IgD-negative memory B cell (primary cell): ENCODE measurements around the gene PLEKHB2. TPM values are rescaled to one million over a fixed set of nuclear protein-coding genes. Genes with fewer than 3 reads are reported as not detected.
A peak's percentile ranks its signal among the peaks of the same experiment; 100 is the strongest.
"Not testable (repeated sequence)": the region's sequence is repeated elsewhere in the genome, so short reads cannot be mapped to it uniquely, and the experiment has no call there.

ENCODE experiments used
- H3K27ac Mint-ChIP-seq, 3 donors: one replicate each; pipeline ENCODE4 v1.8.0; 2020 to 2022; ENCODE audit warnings: mild to moderate bottlenecking in 3 of 3, mixed read lengths in 3 of 3, moderate library complexity in 1 of 3
- H3K27me3 Mint-ChIP-seq: one replicate; pipeline ENCODE4 v1.8.0; 2021; ENCODE audit warnings: mixed read lengths
- H3K36me3 Mint-ChIP-seq: one replicate; pipeline ENCODE4 v1.8.0; 2020; ENCODE audit warnings: mild to moderate bottlenecking, mixed read lengths
- H3K4me1 Mint-ChIP-seq, 3 donors: one replicate each; pipeline ENCODE4 v1.8.0; 2020 to 2022; ENCODE audit warnings: mixed read lengths in 3 of 3, mild to moderate bottlenecking in 1 of 3
- H3K4me3 Mint-ChIP-seq, 4 donors: one replicate each; pipeline ENCODE4 v1.8.0; 2020 to 2022; ENCODE audit warnings: mild to moderate bottlenecking in 4 of 4, mixed read lengths in 4 of 4, moderate library complexity in 3 of 4
- H3K9me3 Mint-ChIP-seq, 3 donors: one replicate each; pipeline ENCODE4 v1.8.0; 2020 to 2021; ENCODE audit warnings: mixed read lengths in 3 of 3, mild to moderate bottlenecking in 1 of 3
- polyA plus RNA-seq: library from polyadenylated mRNA; unstranded; fragments of 300-500 nt; fragmentation: Illumina TruSeq; gene quantifications from one replicate; pipeline ENCODE4 v1.2.3, GENCODE V29; 2021

Gene PLEKHB2
- 46.3 TPM for polyA plus RNA-seq

DNA sequence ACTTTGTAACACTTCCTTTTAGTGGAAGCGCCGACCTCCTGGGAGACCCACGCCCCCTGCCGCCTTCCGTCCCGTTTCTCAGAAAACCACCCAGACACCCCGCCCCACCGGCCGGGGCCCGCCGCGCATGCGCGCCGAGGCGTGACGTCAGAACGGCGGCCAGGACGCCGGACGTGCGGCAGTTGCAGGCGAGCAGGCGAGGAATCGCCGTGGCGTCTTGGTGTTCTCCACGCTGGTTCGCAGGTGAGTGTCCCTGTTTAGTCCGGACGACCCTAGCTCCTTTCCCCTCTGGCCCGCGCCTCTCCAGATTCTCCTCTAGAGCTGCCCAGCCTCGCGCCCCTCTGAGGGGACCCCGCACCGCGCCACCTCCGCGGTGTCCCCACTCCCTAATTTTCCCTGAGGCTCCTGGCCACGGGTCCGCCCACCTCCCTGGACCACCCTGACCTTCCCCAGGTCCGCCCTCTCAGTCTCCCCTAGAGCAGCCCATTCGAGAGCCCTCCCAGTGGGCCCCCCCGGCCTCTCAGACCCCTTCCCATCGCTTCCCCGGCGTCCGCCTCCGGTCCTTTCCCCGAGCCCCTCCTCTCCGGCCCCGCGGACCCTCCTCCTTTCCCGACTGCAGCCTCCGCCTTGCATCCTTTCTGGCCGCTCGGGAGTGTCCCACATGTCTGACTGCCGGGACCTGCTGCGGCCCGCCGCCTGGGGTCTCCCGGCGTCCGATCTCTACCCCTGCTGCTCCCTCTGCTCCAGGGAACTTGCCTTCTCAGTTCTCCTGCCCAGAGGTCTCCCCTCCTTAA lies at the start of gene PLEKHB2:
PLEKHB2 (plus strand) TSS at position 181 of the 794 bp plus-strand sequence. CDS start 15,606 bp downstream, outside the sequence.
- Mint-ChIP-seq H3K4me3 (peak within 1 kb of the TSS; percentile 91 to 98 (median 96)), H3K9me3 (peaks cover 0 to 2% (median 0%) of the 10 kb centered on the region in 3 donors), H3K27ac (peak within 1 kb of the TSS; percentile 87 to 97 (median 96)), H3K36me3 (no peaks in the 10 kb centered on the region), H3K27me3 (no peaks in the 10 kb centered on the region), H3K4me1 (peaks cover 24 to 33% (median 32%) of the 10 kb centered on the region in 3 donors)

DNA sequence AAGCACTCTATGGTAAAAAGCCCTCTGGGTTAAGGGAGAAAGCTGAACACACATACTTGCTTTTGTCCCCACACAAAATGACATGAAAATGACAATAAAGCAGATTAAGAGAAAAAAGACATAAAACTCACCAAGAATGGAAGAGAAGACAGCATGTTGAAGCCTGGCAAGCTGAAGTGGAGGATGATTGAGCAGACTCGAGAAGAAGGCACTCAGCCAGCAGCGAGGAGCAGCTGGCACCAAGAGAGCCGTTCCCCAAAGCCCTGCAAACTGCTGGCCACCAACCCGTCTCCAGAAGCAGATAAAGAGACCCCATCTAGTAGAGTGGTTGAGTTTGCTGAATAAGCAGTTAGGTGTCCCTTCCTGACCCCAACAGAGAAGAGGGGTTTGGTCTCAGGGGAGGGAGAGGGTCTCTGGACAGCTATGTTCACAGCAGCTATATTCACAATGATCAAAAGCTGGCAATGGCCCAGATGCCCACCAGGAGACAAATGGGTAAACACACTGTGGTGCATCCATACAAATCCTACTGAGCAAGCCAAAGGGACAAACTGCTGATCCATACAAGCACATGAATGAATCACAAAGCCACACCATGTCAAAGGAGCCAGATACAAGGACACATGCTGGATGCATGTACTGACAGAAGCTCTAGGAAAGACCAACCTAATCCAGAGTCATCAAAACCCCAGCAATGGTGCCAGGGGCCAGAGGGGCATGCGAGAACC lies 48.8 kb upstream of the PLEKHB2 start:
- peak overlapping the region in 1 of 3 donors; percentile 57 for H3K27ac Mint-ChIP-seq
- peak overlapping the region in 1 of 4 donors; percentile 1 for H3K4me3 Mint-ChIP-seq
- H3K36me3 Mint-ChIP-seq, result peaks cover 2% of the 10 kb centered on the region
- H3K9me3 Mint-ChIP-seq, result peaks cover 0 to 2% (median 0%) of the 10 kb centered on the region in 3 donors
- H3K27me3 Mint-ChIP-seq, result no peaks in the 10 kb centered on the region
- peaks cover 4 to 5% (median 4%) of the 10 kb centered on the region in 3 donors for H3K4me1 Mint-ChIP-seq

DNA sequence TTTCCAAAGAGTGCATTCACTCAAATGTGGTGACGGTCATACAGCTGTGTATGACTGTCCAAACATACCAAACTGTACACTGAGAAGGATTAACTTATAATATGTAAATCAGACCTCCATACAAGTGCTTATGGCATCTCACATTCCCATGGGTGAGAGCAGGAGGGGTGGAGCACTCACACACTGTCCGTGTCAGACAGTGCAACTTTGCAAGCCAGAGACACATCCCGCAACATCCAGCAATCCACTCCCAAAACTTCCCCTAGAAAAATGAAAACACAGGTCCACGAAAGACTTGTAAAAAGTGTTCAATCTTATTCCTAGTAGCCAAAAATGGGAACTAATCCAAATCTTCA lies 48.2 kb upstream of the PLEKHB2 start:
- peaks cover 6% of the 10 kb centered on the region in 3 donors for H3K4me1 Mint-ChIP-seq
- H3K36me3 Mint-ChIP-seq, result peaks cover 2% of the 10 kb centered on the region
- no peaks in the 10 kb centered on the region for H3K27me3 Mint-ChIP-seq
- peak overlapping the region in 1 of 3 donors; percentile 57 for H3K27ac Mint-ChIP-seq
- H3K9me3 Mint-ChIP-seq, result peaks cover 0 to 2% (median 0%) of the 10 kb centered on the region in 3 donors
- H3K4me3 Mint-ChIP-seq, result no peak overlapping the region

DNA sequence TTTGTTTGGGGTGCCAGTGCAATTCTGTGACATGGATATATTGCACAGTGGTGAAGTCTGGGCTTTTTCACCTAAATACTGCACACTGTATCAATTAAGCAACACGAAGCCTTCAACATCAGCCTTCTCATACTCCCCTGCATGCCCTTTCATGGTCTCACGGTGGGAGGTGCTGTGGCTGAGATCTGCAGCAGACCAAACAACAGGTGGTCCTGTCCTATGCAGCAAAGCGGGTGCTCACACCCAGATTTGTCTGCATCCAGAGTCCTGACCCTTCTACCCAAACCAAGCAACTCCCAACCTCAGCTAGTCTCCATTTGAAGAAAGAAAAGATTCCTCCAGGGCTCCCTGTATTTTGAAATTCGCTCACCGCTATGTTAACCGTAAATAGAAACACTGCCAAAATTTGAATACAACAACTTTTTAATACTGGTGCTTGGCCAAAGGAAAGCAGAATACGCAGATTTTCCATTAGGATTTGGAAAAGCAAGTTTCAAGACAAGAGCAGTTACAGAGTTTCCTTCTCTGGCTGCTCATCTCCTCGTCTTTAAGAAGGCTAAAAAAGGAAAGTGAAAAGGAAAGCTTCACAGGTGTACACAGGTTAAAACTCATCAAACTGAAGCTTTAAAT lies 46.8 kb upstream of the PLEKHB2 start:
- H3K27ac Mint-ChIP-seq, result no peak overlapping the region
- H3K27me3 Mint-ChIP-seq, result no peaks in the 10 kb centered on the region
- H3K9me3 Mint-ChIP-seq, result peaks cover 0 to 2% (median 0%) of the 10 kb centered on the region in 3 donors
- H3K4me3 Mint-ChIP-seq, result no peak overlapping the region
- peaks cover 6 to 9% (median 8%) of the 10 kb centered on the region in 3 donors for H3K4me1 Mint-ChIP-seq
- H3K36me3 Mint-ChIP-seq, result no peaks in the 10 kb centered on the region

GRCh38 chr2:131058920-131059319 lies 46.2 kb upstream of the PLEKHB2 start:
- no peak overlapping the region for H3K4me3 Mint-ChIP-seq
- H3K36me3 Mint-ChIP-seq, result peaks cover 2% of the 10 kb centered on the region
- H3K27ac Mint-ChIP-seq, result peak overlapping the region in 1 of 3 donors; percentile 53
- peaks cover 8 to 9% (median 9%) of the 10 kb centered on the region in 3 donors for H3K4me1 Mint-ChIP-seq
- no peaks in the 10 kb centered on the region for H3K27me3 Mint-ChIP-seq
- peaks cover 0 to 2% (median 0%) of the 10 kb centered on the region in 3 donors for H3K9me3 Mint-ChIP-seq

GRCh38 chr2:131063501-131064283 lies 41.4 kb upstream of the PLEKHB2 start:
- Mint-ChIP-seq H3K4me3 (no peak overlapping the region), H3K36me3 (peaks cover 2% of the 10 kb centered on the region), H3K27me3 (no peaks in the 10 kb centered on the region), H3K27ac (no peak overlapping the region), H3K4me1 (peaks cover 10 to 14% (median 13%) of the 10 kb centered on the region in 3 donors), H3K9me3 (peaks cover 0 to 2% (median 0%) of the 10 kb centered on the region in 3 donors)

GRCh38 chr2:131064589-131065512 lies 40.3 kb upstream of the PLEKHB2 start:
- H3K4me1 Mint-ChIP-seq, result peaks cover 10 to 17% (median 14%) of the 10 kb centered on the region in 3 donors
- peaks cover 4% of the 10 kb centered on the region for H3K36me3 Mint-ChIP-seq
- H3K27me3 Mint-ChIP-seq, result no peaks in the 10 kb centered on the region
- H3K9me3 Mint-ChIP-seq, result peaks cover 0 to 2% (median 0%) of the 10 kb centered on the region in 3 donors
- H3K27ac Mint-ChIP-seq, result no peak overlapping the region
- H3K4me3 Mint-ChIP-seq, result no peak overlapping the region

DNA sequence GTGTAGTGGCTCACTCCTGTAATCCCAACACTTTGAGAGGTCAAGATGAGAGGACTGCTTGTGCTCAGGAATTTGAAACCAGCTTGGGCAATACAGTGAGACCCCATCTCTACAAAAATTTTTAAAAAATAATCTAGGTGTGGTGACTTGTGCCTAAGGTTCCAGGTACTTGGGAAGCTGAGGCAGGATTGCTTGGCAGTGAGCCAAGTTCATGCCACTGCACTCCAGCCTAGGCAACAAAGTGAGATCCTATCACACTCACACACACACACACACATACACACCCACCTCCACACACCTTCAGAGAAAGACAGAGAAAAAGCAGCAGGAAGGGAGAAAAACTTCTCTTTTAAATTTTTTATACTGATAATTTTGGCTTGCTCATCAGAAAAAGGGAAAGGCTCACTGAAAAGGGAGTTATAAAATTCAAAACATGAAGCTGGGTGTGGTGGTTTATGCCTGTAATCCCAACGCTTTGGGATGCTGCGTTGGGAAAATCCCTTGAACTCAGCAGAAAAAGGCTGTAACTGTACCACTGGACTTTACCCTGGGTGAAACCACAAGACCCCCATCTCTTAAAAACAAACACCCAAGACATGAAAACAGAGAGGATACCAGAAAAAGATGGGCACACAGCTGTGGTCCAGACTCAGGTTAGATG lies 37.5 kb upstream of the PLEKHB2 start:
- peaks cover 7% of the 10 kb centered on the region for H3K36me3 Mint-ChIP-seq
- no peaks in the 10 kb centered on the region for H3K27me3 Mint-ChIP-seq
- H3K4me1 Mint-ChIP-seq, result peaks cover 11 to 13% (median 12%) of the 10 kb centered on the region in 3 donors
- H3K4me3 Mint-ChIP-seq, result no peak overlapping the region
- H3K27ac Mint-ChIP-seq, result no peak overlapping the region
- H3K9me3 Mint-ChIP-seq, result no peaks in the 10 kb centered on the region

GRCh38 chr2:131068172-131068571 lies 37.0 kb upstream of the PLEKHB2 start:
- H3K27ac Mint-ChIP-seq, result peak overlapping the region in 1 of 3 donors; percentile 59
- H3K36me3 Mint-ChIP-seq, H3K9me3 Mint-ChIP-seq, H3K4me3 Mint-ChIP-seq, H3K27me3 Mint-ChIP-seq: not testable (repeated sequence)
- H3K4me1 Mint-ChIP-seq, result peaks cover 11 to 13% (median 12%) of the 10 kb centered on the region in 3 donors

GRCh38 chr2:131075578-131075977 lies 29.6 kb upstream of the PLEKHB2 start:
- not testable (repeated sequence) for H3K36me3 Mint-ChIP-seq, H3K4me3 Mint-ChIP-seq, H3K27me3 Mint-ChIP-seq, H3K27ac Mint-ChIP-seq, H3K4me1 Mint-ChIP-seq, H3K9me3 Mint-ChIP-seq

DNA sequence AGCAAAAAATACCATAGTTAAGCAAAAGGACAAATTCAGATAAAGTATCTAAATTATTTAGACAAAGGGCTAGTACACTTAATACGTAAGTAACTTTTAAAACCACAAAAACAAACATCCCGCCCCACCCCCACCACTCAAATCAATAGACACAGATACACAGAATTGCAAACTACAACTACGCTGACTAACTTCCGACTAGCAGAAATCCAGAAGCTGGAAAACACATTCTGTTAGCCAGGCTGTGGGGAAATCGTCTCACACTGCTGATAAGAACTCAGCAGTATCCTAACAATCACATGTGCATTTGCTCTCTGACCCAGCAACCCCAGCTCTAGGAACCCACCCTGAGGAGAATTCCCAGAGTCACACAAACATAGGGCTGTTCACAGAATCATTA lies 28.4 kb upstream of the PLEKHB2 start:
- H3K27me3 Mint-ChIP-seq, result no peaks in the 10 kb centered on the region
- H3K4me3 Mint-ChIP-seq, result no peak overlapping the region
- no peak overlapping the region for H3K27ac Mint-ChIP-seq
- H3K36me3 Mint-ChIP-seq, result peaks cover 5% of the 10 kb centered on the region
- H3K9me3 Mint-ChIP-seq, result no peaks in the 10 kb centered on the region
- peaks cover 6 to 11% (median 8%) of the 10 kb centered on the region in 3 donors for H3K4me1 Mint-ChIP-seq

DNA sequence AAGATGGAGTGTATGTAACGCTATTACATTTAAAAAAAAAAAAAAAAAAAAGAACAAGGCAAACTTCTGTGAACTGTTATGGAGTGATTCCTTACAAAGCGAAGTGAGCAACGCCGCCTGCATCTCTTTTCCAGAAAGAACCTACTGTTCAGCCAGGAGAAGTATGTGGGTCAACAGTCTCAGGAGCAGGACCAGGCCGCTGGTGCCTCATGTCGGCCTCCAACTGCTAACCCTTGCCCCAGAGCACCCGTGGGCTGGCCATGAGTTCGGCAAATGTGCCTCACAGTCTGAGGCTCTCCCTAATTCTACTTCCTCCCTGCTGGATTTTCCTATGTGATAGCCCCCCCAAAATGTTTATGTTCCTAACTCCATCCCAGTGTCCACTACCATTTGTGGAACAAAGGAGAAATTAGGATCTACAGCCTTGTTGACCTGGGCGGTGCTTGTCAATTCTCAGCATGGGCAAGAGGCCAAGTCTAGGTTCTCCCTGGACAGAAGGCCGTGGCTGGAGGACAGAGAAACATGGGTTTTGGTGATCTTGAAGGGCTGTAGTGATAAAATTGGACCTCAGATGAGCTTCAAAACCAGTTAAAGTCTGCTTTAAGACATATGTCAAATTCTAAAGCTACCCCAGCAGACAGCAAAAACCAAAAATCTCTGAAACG lies 27.8 kb upstream of the PLEKHB2 start:
- Mint-ChIP-seq H3K27me3 (no peaks in the 10 kb centered on the region), H3K4me3 (no peak overlapping the region), H3K9me3 (no peaks in the 10 kb centered on the region), H3K4me1 (peaks cover 8 to 12% (median 11%) of the 10 kb centered on the region in 3 donors), H3K36me3 (peaks cover 5% of the 10 kb centered on the region), H3K27ac (no peak overlapping the region)

DNA sequence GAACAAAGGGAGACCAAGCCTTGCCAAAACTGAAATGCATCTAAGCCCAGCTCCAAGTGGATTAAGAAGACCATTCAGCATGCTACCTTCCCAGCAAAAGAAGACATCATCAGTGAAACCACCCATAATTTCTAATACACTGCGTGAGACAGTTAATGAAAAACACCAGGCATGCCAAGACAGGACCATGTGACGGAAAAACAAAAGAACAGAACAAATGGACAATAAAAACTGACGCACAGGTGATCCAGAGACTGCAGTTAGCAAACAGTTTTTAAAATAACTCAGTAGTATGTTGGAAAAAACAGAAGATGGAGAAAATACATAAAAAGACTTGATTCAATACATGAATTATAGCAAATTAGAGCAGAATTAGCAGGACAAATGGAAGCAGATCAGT lies 27.2 kb upstream of the PLEKHB2 start:
- no peaks in the 10 kb centered on the region for H3K27me3 Mint-ChIP-seq
- H3K36me3 Mint-ChIP-seq, result peaks cover 5% of the 10 kb centered on the region
- no peak overlapping the region for H3K27ac Mint-ChIP-seq
- peaks cover 8 to 17% (median 14%) of the 10 kb centered on the region in 3 donors for H3K4me1 Mint-ChIP-seq
- H3K4me3 Mint-ChIP-seq, result no peak overlapping the region
- H3K9me3 Mint-ChIP-seq, result no peaks in the 10 kb centered on the region
